Heart left ventricle (tissue), 13 donors: ENCODE results near the gene SMIM43.
A peak's percentile ranks its signal among the peaks of the same experiment; 100 is the strongest.

Source experiments
- CTCF ChIP-seq, 12 donors: fragments of 200-600 bp; sonication (generic) in 4 of 12; IDR thresholded peaks; one replicate each; pipeline versions ENCODE4 v1.5.0 to v1.8.0; 2018 to 2022; ENCODE audit warnings: antibody characterized with exemption in 12 of 12, mild to moderate bottlenecking in 5 of 12
- POLR2A ChIP-seq, 2 donors: fragments of 450-650 bp; IDR thresholded peaks; one replicate each; pipeline ENCODE4 v1.6.1; 2017; ENCODE audit warnings: antibody characterized with exemption in 2 of 2, mild to moderate bottlenecking in 2 of 2, moderate library complexity in 2 of 2
- donor health status: ischemic (EF 13 %, LVEDD 7.1; RV severe dilation, severe dysfunction).
- donor health status: DM: no; HTN: yes; CAD: no.
- donor health status: DM: no; HTN: no; CAD: no.
- donor health status: ischemic (EF 25% LVEDD 6.9; RV normal size, moderate dysfunction).
- donor health status: ischemic (EF 25% LVEDD 5.7; RV mildly dilated, moderate dysfunction).
- donor health status: ischemic (EF 35%, LVEDD 5.7; RV mildly dilated, moderate dysfunction).
- donor health status: nonischemic (EF 11% LVEDD 7.7; RV severe dilation, severe dysfunction).
- donor health status: DM: yes; HTN: yes; CAD: no.
- donor health status: PGD.
- donor health status: ischemic (EF 29% LVEDD 5.4; RV normal size, mild dysfunction).
- donor health status: nonischemic (EF 23%, LVEDD 6.1; RV moderate dilation, normal function).

GRCh38 chr4:121711263-121712000 is 53.5 kb downstream of the SMIM43 start:
- TF ChIP-seq CTCF (IDR thresholded peaks at IDR 0.05), result no peak
- peak in 1 of 2 donors; percentile 25 for TF ChIP-seq POLR2A (IDR thresholded peaks at IDR 0.05)
